Right ventricle myocardium inferior (tissue), 1 donor: ENCODE results near the gene ZFYVE26. TPM values are rescaled to one million over a fixed set of nuclear protein-coding genes. Genes with fewer than 3 reads are reported as not detected.

Experiments
- ATAC-seq: fragments of 200-7000 bp; cut with Tn5 transposase; one replicate; pipeline ENCODE4 v1.9.1; 2020; ENCODE audit warnings: mild to moderate bottlenecking, moderate library complexity
- DNase-seq: peaks from one replicate; pipeline ENCODE4 v3.0.0; 2021; ENCODE audit errors: missing footprints
- intact Hi-C: fragments of 100-400 bp; cut with DNase I; formaldehyde crosslinking; loops from one replicate; pipeline ENCODE4 v1.11.0; 2022
- total RNA-seq: library from RNA; stranded (reverse); fragmentation: NEBNext Ultra II Directional; extraction: Animal tissue kit (Norgen Biotek cat#: 25700); gene quantifications from one replicate; pipeline ENCODE4 v1.2.1, GENCODE V29; 2021
- donor health status: DM: no; HTN: yes; CAD: no; lungs with severe emphysema.

ZFYVE26 gene
- total RNA-seq, 1 donor from 2014 or later, result 14.1 TPM

GRCh38 chr14:67765192-67765834 lies 51.1 kb downstream of the ZFYVE26 start:
- no peak for ATAC-seq
- no peak for DNase-seq
- intact Hi-C loops, result no loop called here

DNA sequence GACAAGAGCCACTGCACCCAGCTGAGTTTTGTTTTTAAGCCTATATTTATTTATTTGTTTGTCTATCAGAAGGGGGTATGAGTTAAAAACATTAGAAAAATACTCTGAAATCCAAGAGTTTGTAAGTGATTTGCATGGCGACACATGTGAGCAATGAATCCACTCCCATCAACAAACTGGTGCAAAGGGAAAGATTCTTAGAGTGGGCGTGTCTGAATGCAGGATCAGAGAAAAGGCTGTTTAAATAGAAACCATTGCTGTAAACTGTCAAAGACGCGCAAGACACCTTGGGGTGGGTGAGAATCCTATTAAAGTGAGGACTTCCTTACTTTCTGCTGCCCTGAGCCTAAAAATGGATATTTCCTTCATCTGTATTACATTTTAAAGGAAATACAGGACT lies 51.9 kb downstream of the ZFYVE26 start:
- DNase-seq (no peak), ATAC-seq (no peak)
- intact Hi-C loops, result no loop called here

- intact Hi-C loops, result no loop called here
- no peak for ATAC-seq
- no peak for DNase-seq
Measured at GRCh38 chr14:67763158-67763822, 53.1 kb downstream of the ZFYVE26 start.

- DNase-seq (no peak), ATAC-seq (no peak)
- intact Hi-C loops, result no loop called here
Measured at GRCh38 chr14:67762051-67762450, 54.3 kb downstream of the ZFYVE26 start.

- ATAC-seq, result no peak
- intact Hi-C loops, result no loop called here
- no peak for DNase-seq
Measured at GRCh38 chr14:67759916-67760315, 56.5 kb downstream of the ZFYVE26 start.

DNA sequence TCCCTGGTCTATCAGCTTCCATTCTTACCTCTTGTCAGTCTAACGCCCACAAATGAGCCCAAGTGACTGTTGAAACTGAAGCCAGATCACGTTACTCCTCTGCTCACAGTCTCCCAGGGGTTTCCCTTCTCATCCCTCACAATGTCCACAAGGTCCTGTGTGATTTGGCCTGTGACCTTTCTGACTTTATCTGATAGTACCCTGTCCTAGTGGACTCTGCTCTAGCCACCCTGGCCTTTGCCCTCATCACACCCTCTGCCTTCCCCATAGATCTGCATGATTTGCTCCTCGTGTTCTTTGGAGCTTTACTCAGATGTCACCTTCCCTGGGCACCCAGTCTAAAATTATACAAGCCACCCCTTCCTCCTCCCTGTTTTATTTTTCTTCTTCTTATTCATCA lies 59.2 kb downstream of the ZFYVE26 start:
- DNase-seq (no peak), ATAC-seq (no peak)
- intact Hi-C loops, result no loop called here

DNA sequence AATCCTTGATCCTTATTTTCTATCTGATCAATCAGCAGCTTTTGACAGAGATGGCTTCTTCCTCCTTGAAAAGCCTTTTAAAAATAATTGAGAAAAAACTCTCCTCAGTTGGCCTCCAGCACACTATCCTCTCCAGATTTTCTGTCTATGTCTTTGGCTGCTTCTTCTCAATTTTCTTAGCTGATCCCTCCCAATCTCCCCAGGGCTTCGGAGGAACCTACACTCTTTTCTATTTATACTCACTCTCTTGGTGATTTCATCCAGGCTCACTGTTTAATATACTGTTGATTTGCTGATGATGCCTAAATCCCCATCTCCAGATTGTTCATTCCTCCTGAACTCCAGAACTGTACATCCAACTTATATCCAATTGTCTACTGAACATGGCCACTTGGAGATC lies 59.9 kb downstream of the ZFYVE26 start:
- intact Hi-C loops, result no loop called here
- DNase-seq (no peak), ATAC-seq (no peak)

GRCh38 chr14:67749341-67750084 lies 66.9 kb downstream of the ZFYVE26 start:
- ATAC-seq, result no peak

GRCh38 chr14:67748312-67748711 lies 68.1 kb downstream of the ZFYVE26 start:
- intact Hi-C loops, result no loop called here
- ATAC-seq, result no peak
- DNase-seq, result no peak

More at GRCh38 chr14:67749341-67750084, 66.9 kb downstream of the ZFYVE26 start:
- no peak for DNase-seq
- intact Hi-C loops, result no loop called here

DNA sequence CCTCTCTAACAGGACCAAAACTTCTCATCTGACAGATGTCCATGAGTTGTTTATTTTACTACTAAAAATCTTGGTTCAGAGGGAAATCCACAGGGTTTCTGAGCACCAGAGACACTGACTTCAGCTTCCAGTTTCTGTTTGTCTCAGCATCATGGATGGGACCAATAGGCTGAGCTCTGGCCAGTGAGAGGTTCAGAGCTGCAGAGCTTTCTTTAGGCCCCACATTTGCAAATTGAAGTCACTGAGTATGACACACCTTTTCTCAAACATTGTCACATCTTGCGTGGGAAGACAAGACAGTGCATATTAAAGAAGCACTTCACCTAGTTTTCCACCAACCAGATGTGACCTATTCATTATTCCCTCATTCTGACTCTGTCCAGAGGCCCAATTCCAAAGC lies 69.5 kb downstream of the ZFYVE26 start:
- no peak for DNase-seq
- no peak for ATAC-seq
- intact Hi-C loops, result no loop called here

- ATAC-seq, result peak; percentile 48
- intact Hi-C loops, result no loop called here
- DNase-seq, result no peak
Measured at GRCh38 chr14:67744046-67744445, 72.3 kb downstream of the ZFYVE26 start.

DNA sequence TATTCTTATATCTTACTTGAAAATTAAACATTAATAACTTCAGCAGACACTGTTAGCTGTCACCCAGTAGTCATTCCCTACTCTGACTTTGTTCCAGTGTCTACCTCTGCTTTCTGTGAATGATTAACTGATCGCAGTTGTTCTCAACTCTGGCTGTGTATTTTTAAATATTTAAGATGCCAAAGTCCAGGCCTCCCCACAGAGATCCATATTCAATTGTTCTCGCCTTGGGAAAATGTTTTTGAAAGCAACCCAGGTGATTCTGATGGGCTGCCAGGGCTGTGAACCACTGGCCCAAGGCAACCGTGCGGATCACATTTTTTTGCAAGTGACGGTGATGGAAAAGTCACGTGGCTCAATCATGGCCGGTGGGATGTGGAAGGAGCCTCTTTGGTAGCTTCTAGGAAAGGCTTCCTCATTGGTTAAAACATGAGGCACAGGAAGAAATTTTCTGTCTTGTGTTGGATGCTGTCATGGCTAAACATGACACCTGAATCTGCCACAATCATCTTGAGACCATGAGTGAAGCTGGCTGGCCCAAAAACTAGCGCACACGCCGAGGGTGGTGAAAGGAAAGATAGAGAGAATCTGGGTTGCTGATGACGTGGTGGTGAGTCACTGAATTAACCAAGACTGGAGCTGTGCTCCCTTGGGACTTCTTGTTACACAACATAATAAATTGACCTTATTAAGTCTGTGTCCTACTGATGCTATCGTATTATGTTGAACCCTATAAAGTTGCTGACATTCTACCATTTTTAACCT lies 77.5 kb downstream of the ZFYVE26 start:
- ATAC-seq (peak; percentile 91), DNase-seq (no peak)
- intact Hi-C loops, result no loop called here

DNA sequence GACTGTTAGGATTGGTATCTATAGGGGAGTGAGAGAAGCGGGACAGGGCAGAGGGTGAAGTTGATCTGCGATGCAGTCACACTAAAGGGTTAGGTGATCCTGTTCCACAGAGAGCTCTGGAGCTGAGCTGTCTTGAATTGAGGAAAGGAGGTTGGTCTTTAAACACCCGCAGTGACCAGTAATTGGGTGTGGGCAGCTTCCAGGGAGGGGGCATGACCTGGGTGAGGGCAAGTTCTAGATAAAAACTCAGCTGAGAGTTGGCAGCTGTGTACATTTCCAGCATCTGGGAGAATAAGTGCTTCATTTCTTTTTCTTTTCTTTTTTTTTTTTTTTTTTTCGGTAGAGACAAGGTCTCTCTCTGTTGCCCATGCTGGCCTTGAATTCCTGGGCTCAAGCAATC lies 79.6 kb downstream of the ZFYVE26 start:
- ATAC-seq, result no peak
- no peak for DNase-seq
- intact Hi-C loops, result no loop called here

DNA sequence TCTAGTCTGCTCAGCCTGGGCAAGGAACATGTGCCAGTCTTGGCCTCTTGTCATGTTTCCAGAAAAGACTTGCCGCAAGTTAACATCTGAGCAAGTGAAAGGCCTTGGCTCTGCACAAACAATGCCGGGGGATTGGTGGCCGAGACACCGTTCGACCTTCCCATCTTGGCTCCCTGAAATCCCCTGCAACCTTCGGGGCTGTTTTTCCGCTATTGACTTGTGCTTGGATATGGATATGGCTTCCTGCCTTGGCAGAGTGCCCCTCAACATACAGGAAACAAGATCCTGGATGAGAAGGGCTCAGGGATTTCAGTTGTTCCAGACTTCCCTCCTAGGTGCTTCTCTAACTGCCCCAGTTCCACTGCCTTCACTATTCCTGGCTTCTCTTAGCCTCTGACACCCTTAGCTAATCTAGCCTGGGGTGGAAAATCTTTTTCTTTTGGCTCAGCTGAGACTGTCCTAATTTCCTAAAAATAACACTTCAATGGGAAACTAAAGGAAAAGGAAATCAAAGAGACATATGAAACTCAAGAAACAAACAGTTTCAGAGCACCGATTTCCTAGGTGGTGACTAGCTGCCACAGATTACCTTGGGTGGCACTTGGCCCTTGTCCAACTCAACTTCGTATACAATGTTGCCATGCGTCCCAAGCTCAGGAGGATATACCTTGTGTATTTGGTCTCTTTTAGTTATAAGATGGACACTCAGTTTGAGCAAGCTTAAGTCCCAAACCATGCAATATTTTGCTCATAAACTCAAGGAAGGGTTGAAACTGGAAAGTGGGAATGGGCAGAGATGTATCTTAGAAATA lies 80.8 kb downstream of the ZFYVE26 start:
- ATAC-seq (peak; percentile 47), DNase-seq (no peak)
- intact Hi-C loops, result no loop called here

DNA sequence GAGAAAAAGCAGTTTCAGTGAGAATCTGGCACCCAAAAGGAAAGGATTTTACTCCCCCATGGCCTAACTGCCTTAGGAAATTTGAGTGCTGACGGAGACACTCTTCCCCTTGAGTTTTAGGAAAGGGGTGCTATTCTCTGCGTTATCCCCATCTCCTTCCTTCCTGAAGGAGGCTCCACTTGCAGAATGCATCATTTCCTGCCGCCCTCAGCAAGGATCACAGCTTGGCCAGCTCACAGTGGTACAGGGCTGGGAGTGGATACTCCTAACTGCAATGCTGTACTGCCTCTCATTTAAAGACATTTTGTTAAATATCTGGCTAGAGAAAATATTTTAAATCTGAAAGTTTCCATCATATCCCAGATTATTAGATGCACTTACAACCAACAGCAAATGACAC lies 81.7 kb downstream of the ZFYVE26 start:
- ATAC-seq (no peak), DNase-seq (no peak)
- intact Hi-C loops, result no loop called here

- DNase-seq (no peak), ATAC-seq (no peak)
- intact Hi-C loops, result no loop called here
Measured at GRCh38 chr14:67733616-67734015, 82.8 kb downstream of the ZFYVE26 start.

- no peak for DNase-seq
- intact Hi-C loops, result no loop called here
- ATAC-seq, result no peak
Measured at GRCh38 chr14:67729072-67729885, 87.1 kb downstream of the ZFYVE26 start.

DNA sequence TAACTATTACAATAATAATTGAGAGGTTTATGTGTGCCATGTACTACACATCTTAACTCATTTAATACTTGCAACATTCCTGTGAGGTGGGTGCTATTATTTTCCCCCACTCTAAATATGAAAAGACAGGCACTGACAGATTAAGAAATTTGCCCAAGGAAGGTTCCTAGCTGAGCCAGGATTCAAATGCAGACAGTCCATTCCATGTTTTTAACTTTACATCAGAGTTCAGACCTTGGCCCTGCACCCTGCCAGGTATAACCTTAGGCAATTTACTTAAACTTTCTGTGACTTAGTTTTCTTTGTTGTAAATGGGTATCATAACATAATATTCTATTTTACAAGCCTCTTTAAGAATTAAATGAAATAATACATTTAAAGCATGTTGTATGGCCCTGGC lies 88.1 kb downstream of the ZFYVE26 start:
- no peak for ATAC-seq
- DNase-seq, result no peak
- intact Hi-C loops, result no loop called here
